Upper lobe of left lung (tissue), 6 donors: ENCODE results near the gene KRTAP1-1. TPM values are rescaled to one million over a fixed set of nuclear protein-coding genes. Genes with fewer than 3 reads are reported as not detected.

Source experiments
- ATAC-seq, 2 donors: fragments of 200-7000 bp; cut with Tn5 transposase; one replicate each; pipeline ENCODE4 v1.9.1; 2022; ENCODE audit warnings: mild to moderate bottlenecking in 2 of 2, moderate library complexity in 2 of 2; ENCODE audit not compliant: low FRiP score in 2 of 2
- DNase-seq, 2 donors: peaks; one replicate each; pipeline ENCODE4 v3.0.0-alpha.2; 2019 to 2020
- H3K27ac ChIP-seq, 4 donors: fragments of 200-600 bp; sonication (generic); one replicate each; pipeline ENCODE4 v1.5.1; 2016 to 2019
- H3K27me3 ChIP-seq, 4 donors: fragments of 200-600 bp; sonication (generic); one replicate each; pipeline ENCODE4 v1.5.1; 2017 to 2019
- H3K36me3 ChIP-seq, 4 donors: fragments of 200-600 bp; sonication (generic); one replicate each; pipeline ENCODE4 v1.5.1; 2016 to 2019
- H3K4me1 ChIP-seq, 4 donors: fragments of 200-600 bp; sonication (generic); one replicate each; pipeline ENCODE4 v1.5.1; 2018 to 2019
- H3K4me3 ChIP-seq, 4 donors: fragments of 200-600 bp; sonication (generic); one replicate each; pipeline ENCODE4 v1.5.1; 2017 to 2019; ENCODE audit warnings: mild to moderate bottlenecking in 2 of 4, moderate library complexity in 1 of 4
- H3K9me3 ChIP-seq, 4 donors: fragments of 200-600 bp; sonication (generic); one replicate each; pipeline ENCODE4 v1.5.1; 2018 to 2019
- EP300 ChIP-seq, 4 donors: sonication (generic); formaldehyde crosslinking; IDR thresholded peaks; one replicate each; pipeline ENCODE4 v1.5.1; 2017; ENCODE audit warnings: antibody characterized with exemption in 4 of 4, control low read depth in 2 of 4
- POLR2A ChIP-seq, 4 donors: fragments of 450-650 bp; IDR thresholded peaks; one replicate each; pipeline ENCODE4 v1.5.1; 2016 to 2017; ENCODE audit warnings: antibody characterized with exemption in 4 of 4, mild to moderate bottlenecking in 2 of 4
- POLR2AphosphoS5 ChIP-seq, 2 donors: sonication (generic); formaldehyde crosslinking; IDR thresholded peaks; one replicate each; pipeline ENCODE4 v1.5.1; 2017; ENCODE audit warnings: antibody characterized with exemption in 2 of 2
- WGBS, 2 donors: methylation state at CpG; one replicate each; pipeline ENCODE4 v1.1.5; 2017 to 2018; 5-methylcytosine and 5-hydroxymethylcytosine counted together
- total RNA-seq, 6 donors: library from RNA; depleted of rRNA in 4 of 6; stranded (reverse); fragments of >200 nt in 4 of 6; gene quantifications; one replicate each; pipeline versions ENCODE4 v1.1.0 to v1.2.1, GENCODE V29; 2016 to 2021
- TF ChIP-seq, protein P1 (sequence below), 6 experiments: fragments of 450-650 bp in 4 of 6; fragments of 200-600 bp in 2 of 6; sonication (generic) in 2 of 6; IDR thresholded peaks; one replicate each; pipeline ENCODE4 v1.5.1; 2016 to 2019; ENCODE audit warnings: antibody characterized with exemption in 6 of 6
- donor health status: DM: no; HTN: no; CAD: no; lungs with moderate emphysema.
- donor health status: DM: no; HTN: yes; CAD: no; lungs with severe emphysema.

Gene KRTAP1-1
- total RNA-seq, 6 donors from 2014 or later: not detected

DNA sequence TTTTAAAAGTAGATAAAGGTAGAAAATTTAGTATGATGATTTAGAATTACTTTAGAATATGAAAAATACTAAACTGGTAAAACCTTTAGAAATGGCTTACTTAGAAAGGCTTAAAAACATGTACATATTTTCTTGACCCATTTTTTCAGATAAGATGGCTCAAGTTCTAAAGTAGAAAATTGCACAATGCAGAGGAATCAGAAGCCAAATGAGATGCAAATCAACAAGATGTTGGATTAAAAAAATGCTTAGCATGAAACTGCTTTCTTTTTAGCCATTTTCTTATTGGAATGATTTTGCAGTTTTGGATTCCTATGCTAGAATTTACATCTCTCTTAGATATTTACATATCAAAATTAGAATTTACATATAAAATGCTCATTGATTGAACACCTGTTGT lies 30.8 kb downstream of the KRTAP1-1 start:
- Histone ChIP-seq H3K27me3 (no peaks in the 10 kb centered on the region), H3K36me3 (no peaks in the 10 kb centered on the region), H3K4me1 (no peaks in the 10 kb centered on the region), H3K9me3 (no peaks in the 10 kb centered on the region), H3K27ac (no peak overlapping the region), H3K4me3 (no peak overlapping the region)
- DNase-seq (no peak), ATAC-seq (no peak)
- no peak for TF ChIP-seq POLR2A (IDR thresholded peaks at IDR 0.05)
- no peak for TF ChIP-seq EP300 (IDR thresholded peaks at IDR 0.05)
- no peak for TF ChIP-seq POLR2AphosphoS5 (IDR thresholded peaks at IDR 0.05)
- TF ChIP-seq, protein P1, sequence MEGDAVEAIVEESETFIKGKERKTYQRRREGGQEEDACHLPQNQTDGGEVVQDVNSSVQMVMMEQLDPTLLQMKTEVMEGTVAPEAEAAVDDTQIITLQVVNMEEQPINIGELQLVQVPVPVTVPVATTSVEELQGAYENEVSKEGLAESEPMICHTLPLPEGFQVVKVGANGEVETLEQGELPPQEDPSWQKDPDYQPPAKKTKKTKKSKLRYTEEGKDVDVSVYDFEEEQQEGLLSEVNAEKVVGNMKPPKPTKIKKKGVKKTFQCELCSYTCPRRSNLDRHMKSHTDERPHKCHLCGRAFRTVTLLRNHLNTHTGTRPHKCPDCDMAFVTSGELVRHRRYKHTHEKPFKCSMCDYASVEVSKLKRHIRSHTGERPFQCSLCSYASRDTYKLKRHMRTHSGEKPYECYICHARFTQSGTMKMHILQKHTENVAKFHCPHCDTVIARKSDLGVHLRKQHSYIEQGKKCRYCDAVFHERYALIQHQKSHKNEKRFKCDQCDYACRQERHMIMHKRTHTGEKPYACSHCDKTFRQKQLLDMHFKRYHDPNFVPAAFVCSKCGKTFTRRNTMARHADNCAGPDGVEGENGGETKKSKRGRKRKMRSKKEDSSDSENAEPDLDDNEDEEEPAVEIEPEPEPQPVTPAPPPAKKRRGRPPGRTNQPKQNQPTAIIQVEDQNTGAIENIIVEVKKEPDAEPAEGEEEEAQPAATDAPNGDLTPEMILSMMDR (IDR thresholded peaks at IDR 0.05): no peak

DNA sequence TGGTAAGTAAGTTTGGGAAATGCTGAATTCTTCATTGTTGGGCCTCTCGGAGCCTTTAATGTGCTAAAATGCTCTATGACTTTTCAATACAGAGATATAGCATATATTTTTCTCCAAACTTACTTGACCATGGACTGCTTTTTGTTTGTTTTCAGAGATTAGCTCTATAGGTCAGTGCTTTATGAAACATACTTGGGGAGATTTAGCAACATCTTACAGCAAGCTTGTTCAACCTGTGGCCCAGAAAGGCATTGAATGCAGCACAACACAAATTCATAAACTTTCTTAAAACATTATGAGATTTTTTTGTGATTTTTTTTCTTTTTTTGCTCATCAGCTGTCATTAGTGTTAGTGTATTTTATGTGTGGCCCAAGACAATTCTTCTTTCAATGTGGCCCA lies 31.3 kb downstream of the KRTAP1-1 start:
- 83 to 95% methylated on average over 1 of the region's 1 CpG for WGBS, 2 donors
- DNase-seq (no peak), ATAC-seq (no peak)
- H3K27ac ChIP-seq: no peak overlapping the region
- no peak overlapping the region for H3K4me3 ChIP-seq
- H3K4me1 ChIP-seq: no peaks in the 10 kb centered on the region
- H3K27me3 ChIP-seq: no peaks in the 10 kb centered on the region
- H3K9me3 ChIP-seq: no peaks in the 10 kb centered on the region
- TF ChIP-seq, protein P1 (IDR thresholded peaks at IDR 0.05): no peak
- no peak for TF ChIP-seq EP300 (IDR thresholded peaks at IDR 0.05)
- no peak for TF ChIP-seq POLR2AphosphoS5 (IDR thresholded peaks at IDR 0.05)
- no peak for TF ChIP-seq POLR2A (IDR thresholded peaks at IDR 0.05)
- H3K36me3 ChIP-seq: no peaks in the 10 kb centered on the region

DNA sequence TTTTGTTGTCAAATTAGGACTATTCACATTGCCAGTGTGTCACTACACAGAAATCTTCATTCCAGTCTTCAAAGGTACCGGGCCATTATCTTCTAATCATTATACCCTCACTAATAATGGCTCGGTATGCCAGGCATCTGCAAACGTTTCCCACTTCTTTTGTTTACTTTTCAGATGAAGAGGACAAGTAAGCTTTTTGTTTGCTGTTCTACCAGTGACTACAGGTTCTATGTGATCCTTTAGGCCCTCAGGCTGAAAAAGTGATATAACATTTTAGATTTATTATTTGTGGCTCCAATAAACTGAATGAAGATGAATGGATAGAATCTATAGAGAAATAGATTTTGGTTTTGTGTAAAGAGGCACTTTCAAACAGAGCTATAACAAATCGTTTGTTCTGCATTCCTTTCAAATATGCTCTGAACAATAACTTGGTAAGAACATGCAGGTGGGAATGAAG lies 31.9 kb downstream of the KRTAP1-1 start:
- TF ChIP-seq, protein P1 (IDR thresholded peaks at IDR 0.05): no peak
- TF ChIP-seq POLR2A (IDR thresholded peaks at IDR 0.05) (no peak), EP300 (IDR thresholded peaks at IDR 0.05) (no peak), POLR2AphosphoS5 (IDR thresholded peaks at IDR 0.05) (no peak)

GRCh38 chr17:41008811-41009210 lies 32.4 kb downstream of the KRTAP1-1 start, which contains the start of gene KRTAP3-1:
TSS of gene KRTAP3-1 (minus strand) at chr17:41009128. CDS start at chr17:41009074, 54 bp downstream.
- WGBS, 2 donors: 84 to 87% methylated on average over 8 of the region's 8 CpGs
- Histone ChIP-seq H3K27ac (no peak within 1 kb of the TSS), H3K9me3 (no peaks in the 10 kb centered on the region), H3K4me3 (no peak within 1 kb of the TSS), H3K4me1 (no peaks in the 10 kb centered on the region), H3K36me3 (no peaks in the 10 kb centered on the region), H3K27me3 (no peaks in the 10 kb centered on the region)
- ATAC-seq: no peak
- no peak for TF ChIP-seq POLR2AphosphoS5 (IDR thresholded peaks at IDR 0.05)
- TF ChIP-seq EP300 (IDR thresholded peaks at IDR 0.05): no peak
- TF ChIP-seq, protein P1 (IDR thresholded peaks at IDR 0.05): no peak
- no peak for TF ChIP-seq POLR2A (IDR thresholded peaks at IDR 0.05)
- peak in 1 of 2 donors; percentile 34 for DNase-seq

More for the DNA sequence above, 31.9 kb downstream of the KRTAP1-1 start:
- Histone ChIP-seq H3K27me3 (no peaks in the 10 kb centered on the region), H3K4me1 (no peaks in the 10 kb centered on the region), H3K4me3 (no peak overlapping the region), H3K36me3 (no peaks in the 10 kb centered on the region), H3K27ac (no peak overlapping the region), H3K9me3 (no peaks in the 10 kb centered on the region)
- DNase-seq (no peak), ATAC-seq (no peak)
- 50 to 52% methylated on average over 4 of the region's 4 CpGs for WGBS, 2 donors

- Histone ChIP-seq H3K4me1 (no peaks in the 10 kb centered on the region), H3K9me3 (no peaks in the 10 kb centered on the region), H3K27me3 (no peaks in the 10 kb centered on the region), H3K27ac (no peak overlapping the region), H3K4me3 (no peak overlapping the region), H3K36me3 (no peaks in the 10 kb centered on the region)
- ATAC-seq (no peak), DNase-seq (no peak)
- TF ChIP-seq POLR2AphosphoS5 (IDR thresholded peaks at IDR 0.05) (no peak), EP300 (IDR thresholded peaks at IDR 0.05) (no peak), POLR2A (IDR thresholded peaks at IDR 0.05) (no peak)
- TF ChIP-seq, protein P1 (IDR thresholded peaks at IDR 0.05): no peak
- 89 to 100% methylated on average over 2 to 3 of the region's 3 CpGs for WGBS, 2 donors
Measured at GRCh38 chr17:41004397-41004796, 36.9 kb downstream of the KRTAP1-1 start.
